ENCODE measurements around the gene CDCA3.

Gene CDCA3

GRCh38 chr12:6821591-6822425 is 29.3 kb downstream of the CDCA3 start, which contains the start of gene GPR162:
TSS of gene GPR162 (plus strand) at chr12:6821821. CDS start at chr12:6823899, 2,078 bp downstream.
- peak; percentile 62 for DNase-seq

- DNase-seq, result peak; percentile 49
These were observed 30.9 kb downstream of the CDCA3 start for GRCh38 chr12:6820166-6820565.

- DNase-seq, result no peak
These were observed 31.7 kb downstream of the CDCA3 start for GRCh38 chr12:6819106-6820030.

GRCh38 chr12:6818645-6819044 is 32.4 kb downstream of the CDCA3 start:
- no peak for DNase-seq

GRCh38 chr12:6818222-6818621 is 32.9 kb downstream of the CDCA3 start:
- DNase-seq, result peak; percentile 46

GRCh38 chr12:6817662-6818157 is 33.4 kb downstream of the CDCA3 start:
- no peak for DNase-seq

GRCh38 chr12:6817098-6817497 is 34.0 kb downstream of the CDCA3 start:
- DNase-seq, result no peak

- no peak for DNase-seq
These were observed 34.5 kb downstream of the CDCA3 start for GRCh38 chr12:6816598-6816997.

- DNase-seq, result no peak
These were observed 37.7 kb downstream of the CDCA3 start for GRCh38 chr12:6813363-6813762.

- no peak for DNase-seq
These were observed 40.3 kb downstream of the CDCA3 start for GRCh38 chr12:6810758-6811157.

GRCh38 chr12:6809056-6809455 is 42.0 kb downstream of the CDCA3 start:
- DNase-seq, result no peak

- DNase-seq, result no peak
These were observed 43.9 kb downstream of the CDCA3 start for GRCh38 chr12:6807170-6807569.

- DNase-seq, result no peak
These were observed 51.9 kb downstream of the CDCA3 start for GRCh38 chr12:6799147-6799546.
